AG09319 (cell line): ENCODE results near the gene RPH3AL.

Experiments
- DNase-seq: peaks from one replicate; pipeline ENCODE4 v3.0.0-alpha.2; 2010; ENCODE audit warnings: low read depth; ENCODE audit errors: extremely low read depth
- TF ChIP-seq, protein P1 (sequence below): IDR thresholded peaks from 2 replicates; pipeline ENCODE4 v1.5.1; 2011; ENCODE audit warnings: low read depth, mild to moderate bottlenecking, inconsistent platforms, low read length, moderate library complexity

The RPH3AL gene

DNA sequence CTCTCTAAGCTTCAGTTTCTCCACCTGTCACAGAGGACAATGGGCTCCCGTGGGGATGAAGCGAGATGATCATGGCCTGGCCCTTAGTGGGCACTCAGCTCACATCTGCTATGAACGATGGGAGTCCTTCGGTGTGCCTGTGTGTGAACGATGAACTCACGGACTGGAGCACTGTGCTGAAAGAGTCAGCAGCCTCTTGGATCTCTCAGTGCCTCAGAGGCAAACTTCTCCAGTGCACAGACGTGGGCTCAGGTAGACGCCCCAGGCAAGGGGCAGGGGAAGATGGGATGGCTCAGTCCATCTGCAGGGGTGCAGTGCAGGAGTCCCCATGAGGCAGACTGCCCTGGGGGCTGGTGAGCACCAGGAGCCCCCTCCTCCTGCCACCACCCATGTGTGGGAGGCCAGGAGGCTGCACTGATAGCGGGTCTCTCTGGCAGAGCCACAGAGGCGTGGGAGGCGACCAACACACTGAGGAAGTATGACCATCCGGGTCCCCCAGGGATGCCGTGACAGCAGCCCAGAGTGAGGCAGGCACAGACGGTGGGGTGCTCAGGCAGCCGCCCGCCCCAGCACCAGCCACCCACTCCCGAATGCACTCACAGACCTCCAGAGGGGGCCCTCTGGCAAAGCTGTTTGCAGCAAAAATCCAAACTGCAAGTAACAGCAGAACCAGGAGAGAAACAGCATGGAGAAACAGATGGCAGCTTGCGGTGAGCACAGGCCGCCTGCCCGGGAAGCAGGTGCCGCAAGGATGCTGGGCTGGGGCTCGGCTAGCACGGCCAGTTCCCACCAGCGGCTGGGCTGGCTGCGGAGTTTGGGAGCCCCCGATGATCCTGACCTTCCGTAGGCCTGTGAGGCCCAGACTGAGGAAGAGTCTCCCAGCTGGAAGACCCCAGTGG, 82.7 kb downstream of the RPH3AL start:
- DNase-seq = no peak
- TF ChIP-seq, protein P1, sequence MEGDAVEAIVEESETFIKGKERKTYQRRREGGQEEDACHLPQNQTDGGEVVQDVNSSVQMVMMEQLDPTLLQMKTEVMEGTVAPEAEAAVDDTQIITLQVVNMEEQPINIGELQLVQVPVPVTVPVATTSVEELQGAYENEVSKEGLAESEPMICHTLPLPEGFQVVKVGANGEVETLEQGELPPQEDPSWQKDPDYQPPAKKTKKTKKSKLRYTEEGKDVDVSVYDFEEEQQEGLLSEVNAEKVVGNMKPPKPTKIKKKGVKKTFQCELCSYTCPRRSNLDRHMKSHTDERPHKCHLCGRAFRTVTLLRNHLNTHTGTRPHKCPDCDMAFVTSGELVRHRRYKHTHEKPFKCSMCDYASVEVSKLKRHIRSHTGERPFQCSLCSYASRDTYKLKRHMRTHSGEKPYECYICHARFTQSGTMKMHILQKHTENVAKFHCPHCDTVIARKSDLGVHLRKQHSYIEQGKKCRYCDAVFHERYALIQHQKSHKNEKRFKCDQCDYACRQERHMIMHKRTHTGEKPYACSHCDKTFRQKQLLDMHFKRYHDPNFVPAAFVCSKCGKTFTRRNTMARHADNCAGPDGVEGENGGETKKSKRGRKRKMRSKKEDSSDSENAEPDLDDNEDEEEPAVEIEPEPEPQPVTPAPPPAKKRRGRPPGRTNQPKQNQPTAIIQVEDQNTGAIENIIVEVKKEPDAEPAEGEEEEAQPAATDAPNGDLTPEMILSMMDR = no peak

DNA sequence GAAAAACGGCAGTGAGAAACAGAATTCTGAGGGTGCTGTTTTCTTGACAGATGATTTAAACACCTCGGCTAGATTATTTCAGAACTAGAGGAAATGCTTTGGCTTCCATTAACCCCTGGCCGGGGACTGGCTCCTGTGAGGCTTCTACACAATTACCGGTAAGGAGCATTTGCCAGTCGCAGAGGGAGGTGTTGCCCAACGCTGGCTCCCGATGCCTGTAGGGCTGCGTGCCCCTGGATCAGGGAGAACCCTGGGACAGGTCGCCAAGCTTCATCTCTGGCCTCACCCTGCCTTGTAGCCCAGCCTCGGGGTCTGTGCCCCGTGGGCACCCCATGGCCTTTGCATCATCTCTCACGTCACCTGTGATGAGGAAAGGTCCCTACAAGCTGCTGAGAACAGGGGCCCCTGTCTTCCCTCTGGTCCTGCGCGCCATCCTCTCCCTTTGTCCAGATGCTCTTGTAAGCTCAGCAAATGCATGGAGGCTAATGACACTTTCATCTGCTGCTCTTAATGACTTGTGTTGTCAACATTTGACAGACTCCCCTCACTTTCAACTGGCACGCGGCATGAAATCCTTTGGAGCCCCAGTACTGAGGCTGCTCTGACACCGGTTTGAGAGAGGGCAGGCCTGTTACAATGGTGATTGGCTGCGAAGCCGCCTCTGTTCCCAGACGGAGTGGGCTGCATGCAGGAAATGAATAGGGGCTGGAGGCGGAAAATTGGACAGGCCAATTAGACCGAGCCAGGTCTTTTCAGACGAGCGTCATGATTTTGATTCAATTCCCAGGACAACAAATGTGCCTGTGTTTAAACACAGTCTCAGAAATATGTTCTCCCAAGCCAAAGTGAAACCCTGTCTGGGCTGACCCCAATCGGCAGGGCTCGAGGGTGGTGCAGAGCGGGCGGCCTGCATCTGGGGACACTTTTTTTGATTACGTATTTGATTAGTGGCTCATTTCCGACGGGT, 85.6 kb downstream of the RPH3AL start:
- no peak for DNase-seq
- TF ChIP-seq, protein P1 = no peak

DNA sequence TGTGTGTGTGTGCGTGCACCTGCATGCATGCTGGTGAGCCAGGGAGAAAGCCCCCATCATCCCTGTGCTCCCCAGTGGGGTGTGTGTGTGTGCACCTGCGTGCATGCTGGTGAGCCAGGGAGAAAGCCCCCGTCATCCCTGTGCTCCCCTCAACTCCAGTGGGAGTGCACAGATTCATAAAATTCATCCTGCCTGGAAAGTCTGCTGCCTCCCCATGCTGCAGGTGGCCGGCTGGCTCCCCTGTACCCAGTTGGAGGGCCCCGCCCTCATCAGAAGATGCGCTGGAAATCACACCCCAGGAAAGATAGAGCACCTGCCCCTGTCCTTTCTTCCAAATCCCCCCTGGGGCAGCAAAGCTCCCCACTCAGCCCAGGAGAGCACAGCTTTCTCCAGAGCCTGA, 86.4 kb downstream of the RPH3AL start:
- TF ChIP-seq, protein P1 = no peak
- DNase-seq = no peak

DNA sequence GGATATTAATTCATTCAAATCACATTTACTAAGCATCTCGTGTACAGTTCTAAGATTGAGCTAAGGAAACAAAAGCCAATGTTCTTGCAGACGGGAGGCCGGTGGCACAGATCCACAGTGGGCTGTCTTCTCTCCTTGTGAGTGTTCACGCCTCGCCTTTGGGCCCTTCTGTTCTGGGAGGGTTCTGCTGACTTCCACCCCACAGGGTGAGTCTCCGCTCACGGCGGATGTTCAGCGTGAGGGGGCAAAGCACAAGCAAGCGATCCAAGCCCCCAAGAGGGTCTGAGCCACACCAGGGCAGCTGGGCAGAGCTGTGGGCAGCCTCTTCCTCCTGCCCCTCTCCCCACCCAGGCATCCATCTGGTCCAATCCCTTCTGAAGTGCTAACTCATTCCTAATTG, 86.9 kb downstream of the RPH3AL start:
- no peak for DNase-seq
- TF ChIP-seq, protein P1 = no peak

DNA sequence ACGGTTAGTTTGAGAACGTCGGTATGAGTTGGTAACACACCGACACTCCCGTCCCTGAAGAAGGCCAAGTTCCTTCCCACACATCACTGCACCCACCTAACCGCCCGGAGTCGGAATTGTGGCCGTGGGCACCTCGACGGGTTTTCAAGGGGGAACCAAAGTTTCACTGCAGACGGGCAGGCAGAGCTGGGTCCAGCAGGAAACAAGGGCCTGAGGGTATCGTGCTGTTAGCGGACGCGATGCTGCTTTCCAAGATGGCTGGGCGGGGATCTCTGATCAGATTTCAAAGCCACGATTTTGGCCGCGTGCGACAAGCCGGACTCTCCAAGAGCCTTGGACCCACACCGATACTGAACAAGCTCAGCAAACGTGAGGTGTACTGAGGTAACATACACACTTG, 88.8 kb downstream of the RPH3AL start:
- TF ChIP-seq, protein P1 = no peak
- DNase-seq = no peak

DNA sequence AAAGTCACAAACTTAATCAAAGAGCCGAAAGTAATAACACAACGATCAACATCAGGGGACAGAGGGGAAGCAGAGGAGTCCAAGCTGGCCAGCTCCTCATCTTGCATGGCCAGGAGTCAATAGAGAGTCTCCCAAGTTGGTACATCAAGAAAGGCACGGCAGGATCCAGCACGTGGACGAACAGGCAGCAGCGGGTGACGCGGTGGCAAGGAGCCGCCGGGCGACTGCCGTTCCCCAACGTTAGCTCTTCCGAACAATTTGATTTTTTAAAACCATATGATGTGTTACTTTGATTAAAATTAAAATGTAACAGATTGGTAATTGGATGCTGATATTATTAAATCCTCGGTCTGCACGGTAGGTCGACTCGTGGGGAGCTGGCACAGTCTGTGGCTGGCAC, 89.3 kb downstream of the RPH3AL start:
- TF ChIP-seq, protein P1 = no peak
- DNase-seq = no peak
